NB4 (cell line): Measurements from ENCODE around the gene SDK2.

Experiments
- DNase-seq: peaks from one replicate; pipeline ENCODE4 v3.0.0; 2010; ENCODE audit warnings: low read depth
- H3K4me3 ChIP-seq: one replicate; pipeline ENCODE4 v1.5.1; 2011; ENCODE audit warnings: mild to moderate bottlenecking, low read depth, low read length, moderate library complexity
- MYC ChIP-seq: IDR thresholded peaks from 2 replicates; pipeline ENCODE4 v1.6.1; 2011; ENCODE audit warnings: low read depth, low read length
- POLR2A ChIP-seq: IDR thresholded peaks from 2 replicates; pipeline ENCODE4 v1.6.1; 2011; ENCODE audit warnings: mild to moderate bottlenecking; ENCODE audit not compliant: insufficient read length; ENCODE audit errors: extremely low read depth
- TF ChIP-seq, protein P1 (sequence below): IDR thresholded peaks from 2 replicates; pipeline ENCODE4 v1.6.1; 2011; ENCODE audit warnings: low read depth, low read length
- TF ChIP-seq, protein P2 (sequence below): IDR thresholded peaks from one replicate; pipeline ENCODE4 v1.5.1; 2012; ENCODE audit warnings: low read depth, low read length

SDK2 gene

GRCh38 chr17:73514146-73514863 is 129.9 kb downstream of the SDK2 start:
- no peak overlapping the region for H3K4me3 ChIP-seq
- TF ChIP-seq, protein P1, sequence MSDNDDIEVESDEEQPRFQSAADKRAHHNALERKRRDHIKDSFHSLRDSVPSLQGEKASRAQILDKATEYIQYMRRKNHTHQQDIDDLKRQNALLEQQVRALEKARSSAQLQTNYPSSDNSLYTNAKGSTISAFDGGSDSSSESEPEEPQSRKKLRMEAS: no peak
- TF ChIP-seq, protein P2, sequence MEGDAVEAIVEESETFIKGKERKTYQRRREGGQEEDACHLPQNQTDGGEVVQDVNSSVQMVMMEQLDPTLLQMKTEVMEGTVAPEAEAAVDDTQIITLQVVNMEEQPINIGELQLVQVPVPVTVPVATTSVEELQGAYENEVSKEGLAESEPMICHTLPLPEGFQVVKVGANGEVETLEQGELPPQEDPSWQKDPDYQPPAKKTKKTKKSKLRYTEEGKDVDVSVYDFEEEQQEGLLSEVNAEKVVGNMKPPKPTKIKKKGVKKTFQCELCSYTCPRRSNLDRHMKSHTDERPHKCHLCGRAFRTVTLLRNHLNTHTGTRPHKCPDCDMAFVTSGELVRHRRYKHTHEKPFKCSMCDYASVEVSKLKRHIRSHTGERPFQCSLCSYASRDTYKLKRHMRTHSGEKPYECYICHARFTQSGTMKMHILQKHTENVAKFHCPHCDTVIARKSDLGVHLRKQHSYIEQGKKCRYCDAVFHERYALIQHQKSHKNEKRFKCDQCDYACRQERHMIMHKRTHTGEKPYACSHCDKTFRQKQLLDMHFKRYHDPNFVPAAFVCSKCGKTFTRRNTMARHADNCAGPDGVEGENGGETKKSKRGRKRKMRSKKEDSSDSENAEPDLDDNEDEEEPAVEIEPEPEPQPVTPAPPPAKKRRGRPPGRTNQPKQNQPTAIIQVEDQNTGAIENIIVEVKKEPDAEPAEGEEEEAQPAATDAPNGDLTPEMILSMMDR: no peak
- TF ChIP-seq MYC (no peak), POLR2A (no peak)
- no peak for DNase-seq

DNA sequence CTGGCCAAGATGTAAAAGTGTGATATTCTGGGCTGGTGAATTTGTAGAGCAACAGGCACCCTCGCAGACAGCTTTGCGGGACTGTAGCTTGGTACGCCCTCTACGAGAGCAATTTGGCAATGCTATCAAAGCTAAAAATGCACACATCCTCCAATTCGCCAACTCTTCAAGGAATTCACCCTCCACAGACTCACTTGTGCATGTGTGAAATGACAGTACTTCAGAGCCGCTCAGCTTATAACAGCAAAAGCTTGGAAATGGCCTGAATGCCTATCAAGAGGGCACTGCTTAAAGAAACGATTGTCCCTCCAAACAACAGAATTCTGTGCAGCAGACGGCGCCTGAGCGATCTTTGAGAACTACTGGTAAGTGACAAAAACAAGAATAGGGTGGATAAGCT is 130.8 kb downstream of the SDK2 start:
- no peak overlapping the region for H3K4me3 ChIP-seq
- TF ChIP-seq MYC: no peak
- TF ChIP-seq, protein P2: no peak
- TF ChIP-seq POLR2A: no peak
- TF ChIP-seq, protein P1: no peak

GRCh38 chr17:73511719-73512115 is 132.5 kb downstream of the SDK2 start:
- H3K4me3 ChIP-seq: no peak overlapping the region

More for the DNA sequence above, 130.8 kb downstream of the SDK2 start:
- DNase-seq: no peak

DNA sequence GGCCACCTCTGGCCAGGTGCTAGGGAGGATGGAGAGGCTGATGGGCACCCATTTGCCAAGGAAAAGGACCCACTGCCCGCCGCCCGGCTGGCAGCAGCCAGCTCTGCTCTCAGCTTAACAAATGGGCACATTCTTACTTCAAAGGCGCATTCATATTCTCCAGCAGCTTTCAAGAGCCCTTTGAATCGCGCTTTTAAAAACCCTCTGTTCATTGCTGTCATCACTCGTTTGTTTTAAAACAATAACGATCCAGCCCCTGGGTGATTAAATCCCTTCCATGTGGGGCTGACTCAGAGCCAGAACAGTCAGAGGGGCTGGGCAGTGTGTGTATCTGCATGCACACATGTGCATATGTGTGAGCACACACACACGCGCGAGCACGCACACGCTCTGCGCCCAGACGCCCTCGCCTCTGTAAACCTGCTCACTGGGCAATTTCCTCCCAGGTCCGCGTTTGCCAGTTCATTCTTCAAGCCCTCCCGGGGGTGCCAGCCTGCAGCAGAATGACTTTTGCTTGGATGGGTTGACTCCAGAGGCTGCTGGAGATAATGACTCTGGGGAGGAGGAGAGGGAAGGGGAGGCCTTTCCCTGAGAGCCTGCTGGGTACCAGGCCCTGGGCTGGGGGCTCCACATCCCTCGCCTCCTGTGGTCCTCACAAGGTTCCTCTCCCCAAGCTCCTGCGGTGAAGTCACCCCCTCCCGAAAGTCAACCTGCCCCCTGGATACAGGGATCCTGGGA is 133.1 kb downstream of the SDK2 start:
- no peak for DNase-seq
- TF ChIP-seq MYC (no peak), POLR2A (no peak)
- TF ChIP-seq, protein P2: no peak
- H3K4me3 ChIP-seq: no peak overlapping the region

More at GRCh38 chr17:73511719-73512115, 132.5 kb downstream of the SDK2 start:
- DNase-seq: no peak
- no peak for TF ChIP-seq MYC
- TF ChIP-seq POLR2A: no peak
- TF ChIP-seq, protein P2: no peak
- TF ChIP-seq, protein P1: no peak

DNA sequence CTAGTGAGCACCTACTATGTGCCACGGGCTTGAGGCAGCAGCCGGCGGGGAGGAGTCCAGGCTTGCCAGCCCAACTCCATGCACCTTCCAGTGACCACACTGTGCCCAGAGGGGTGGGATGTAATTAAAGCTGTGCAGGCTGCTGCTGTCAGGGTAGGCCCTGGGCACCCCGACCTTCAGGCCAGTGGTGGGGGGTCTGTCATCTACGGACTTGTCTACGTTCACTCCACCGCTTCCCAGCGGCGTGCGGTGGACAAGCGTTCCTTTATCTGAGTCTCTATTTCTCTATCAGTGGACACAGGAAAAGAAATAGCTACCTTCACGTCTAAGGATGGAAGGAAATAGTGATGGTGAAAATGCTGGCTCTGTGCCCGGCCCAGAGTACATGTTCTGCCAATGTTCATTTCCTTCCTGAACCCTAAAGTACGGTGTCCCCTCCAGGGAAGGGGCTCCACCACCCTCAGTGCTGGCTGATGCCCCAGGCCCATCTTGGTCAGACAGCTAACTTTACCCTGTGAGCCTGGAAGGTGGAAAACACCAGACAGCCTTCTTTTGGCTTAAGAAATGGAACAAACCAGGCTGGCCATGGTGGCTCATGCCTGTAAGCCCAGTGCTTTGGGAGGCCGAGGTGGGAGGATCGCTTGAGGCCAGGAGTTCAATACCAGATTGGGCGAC is 135.2 kb downstream of the SDK2 start:
- TF ChIP-seq MYC (no peak), POLR2A (no peak)
- DNase-seq: no peak
- H3K4me3 ChIP-seq: no peak overlapping the region
